ENCODE results near the gene PAPOLB. TPM values are rescaled to one million over a fixed set of nuclear protein-coding genes. Genes with fewer than 3 reads are reported as not detected.
A peak's percentile ranks its signal among the peaks of the same experiment; 100 is the strongest.

PAPOLB gene
- total and polyA plus RNA-seq, 2 experiments from 2014 or later, result not detected

DNA sequence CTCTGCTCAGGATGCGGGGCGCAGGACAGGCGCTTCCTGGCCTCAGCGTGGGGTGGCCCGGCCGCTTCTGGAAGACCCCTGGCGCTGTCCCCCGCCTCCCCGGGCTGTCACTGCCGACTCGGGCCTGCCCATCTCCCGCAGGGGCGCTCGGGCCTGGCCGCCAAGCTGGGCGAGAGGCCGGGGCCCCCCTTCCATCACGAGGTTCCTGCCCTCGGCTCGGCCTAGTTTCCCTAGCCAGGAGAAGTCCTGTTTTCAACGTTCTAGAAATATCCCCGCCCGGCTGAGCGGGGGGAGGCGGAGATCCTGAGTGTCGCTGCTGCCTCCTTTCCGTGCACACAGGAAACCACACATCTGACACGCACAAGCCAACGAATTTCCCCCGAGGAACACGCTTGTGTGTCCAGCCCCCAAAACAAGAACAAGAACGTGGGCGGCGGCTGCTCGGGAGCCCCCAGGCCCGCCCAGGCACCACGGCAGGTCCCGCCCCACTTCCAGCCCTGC lies 52.7 kb downstream of the PAPOLB start:
- Histone ChIP-seq H3K4me1 (ENCODE audit: insufficient read depth) (no peaks in the 10 kb centered on the region), H3K9me3 (ENCODE audit: low read depth) (no peaks in the 10 kb centered on the region), H3K4me3 (no peak overlapping the region), H4K20me1 (ENCODE audit: insufficient read depth, poor library complexity, severe bottlenecking) (no peaks in the 10 kb centered on the region), H3K9me2 (replicated peaks; ENCODE audit: insufficient read depth) (no peaks in the 10 kb centered on the region), H3K4me2 (no peak overlapping the region), H3K36me3 (replicated peaks; ENCODE audit: insufficient read depth, low read depth) (no peaks in the 10 kb centered on the region), H2AFZ (no peak overlapping the region), H3K27ac (no peak overlapping the region), H3K27me3 (peaks cover 14% of the 10 kb centered on the region), H3K79me2 (no peaks in the 10 kb centered on the region)
- WGBS (ENCODE audit: low lambda C conversion rate, missing lambda C conversion rate), result 96% methylated on average over 27 of the region's 38 CpGs
- no peak for DNase-seq (ENCODE audit: low spot score)
- TF ChIP-seq, protein P1, sequence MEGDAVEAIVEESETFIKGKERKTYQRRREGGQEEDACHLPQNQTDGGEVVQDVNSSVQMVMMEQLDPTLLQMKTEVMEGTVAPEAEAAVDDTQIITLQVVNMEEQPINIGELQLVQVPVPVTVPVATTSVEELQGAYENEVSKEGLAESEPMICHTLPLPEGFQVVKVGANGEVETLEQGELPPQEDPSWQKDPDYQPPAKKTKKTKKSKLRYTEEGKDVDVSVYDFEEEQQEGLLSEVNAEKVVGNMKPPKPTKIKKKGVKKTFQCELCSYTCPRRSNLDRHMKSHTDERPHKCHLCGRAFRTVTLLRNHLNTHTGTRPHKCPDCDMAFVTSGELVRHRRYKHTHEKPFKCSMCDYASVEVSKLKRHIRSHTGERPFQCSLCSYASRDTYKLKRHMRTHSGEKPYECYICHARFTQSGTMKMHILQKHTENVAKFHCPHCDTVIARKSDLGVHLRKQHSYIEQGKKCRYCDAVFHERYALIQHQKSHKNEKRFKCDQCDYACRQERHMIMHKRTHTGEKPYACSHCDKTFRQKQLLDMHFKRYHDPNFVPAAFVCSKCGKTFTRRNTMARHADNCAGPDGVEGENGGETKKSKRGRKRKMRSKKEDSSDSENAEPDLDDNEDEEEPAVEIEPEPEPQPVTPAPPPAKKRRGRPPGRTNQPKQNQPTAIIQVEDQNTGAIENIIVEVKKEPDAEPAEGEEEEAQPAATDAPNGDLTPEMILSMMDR (IDR thresholded peaks at IDR 0.05; ENCODE audit: poor library complexity), result no peak
- TF ChIP-seq EZH2phosphoT487 (IDR thresholded peaks at IDR 0.05; ENCODE audit: low read depth, severe bottlenecking, unreplicated experiment) (no peak), EZH2 (IDR thresholded peaks at IDR 0.05; ENCODE audit: borderline replicate concordance) (no peak)

DNA sequence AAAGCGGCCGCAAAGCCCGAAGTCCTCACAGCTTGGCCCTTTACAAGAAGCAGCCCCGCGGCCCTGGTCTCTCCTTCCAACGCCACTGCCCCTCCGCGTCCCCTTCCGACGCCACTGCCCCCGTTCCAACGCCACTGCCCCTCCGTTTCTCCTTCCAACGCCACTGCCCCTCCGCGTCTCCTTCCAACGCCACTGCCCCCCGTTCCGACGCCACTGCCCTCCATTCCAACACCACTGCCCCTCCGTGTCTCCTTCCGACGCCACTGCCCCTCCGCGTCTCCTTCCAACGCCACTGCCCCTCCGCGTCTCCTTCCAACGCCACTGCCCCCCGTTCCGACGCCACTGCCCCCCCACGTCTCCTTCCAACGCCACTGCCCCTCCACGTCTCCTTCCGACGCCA lies 53.3 kb downstream of the PAPOLB start:
- H3K79me2 ChIP-seq, result no peaks in the 10 kb centered on the region
- TF ChIP-seq EZH2 (IDR thresholded peaks at IDR 0.05; ENCODE audit: borderline replicate concordance), result no peak
- TF ChIP-seq, protein P1 (IDR thresholded peaks at IDR 0.05; ENCODE audit: poor library complexity), result no peak
- TF ChIP-seq EZH2phosphoT487 (IDR thresholded peaks at IDR 0.05; ENCODE audit: low read depth, severe bottlenecking, unreplicated experiment), result no peak
- H3K4me1 ChIP-seq (ENCODE audit: insufficient read depth), result no peaks in the 10 kb centered on the region
- no peak overlapping the region for H3K4me3 ChIP-seq
- no peak overlapping the region for H3K27ac ChIP-seq
- no peaks in the 10 kb centered on the region for H3K9me2 ChIP-seq (replicated peaks; ENCODE audit: insufficient read depth)
- H3K27me3 ChIP-seq, result peaks cover 14% of the 10 kb centered on the region
- no peak for DNase-seq (ENCODE audit: low spot score)
- no peaks in the 10 kb centered on the region for H3K36me3 ChIP-seq (replicated peaks; ENCODE audit: insufficient read depth, low read depth)
- H4K20me1 ChIP-seq (ENCODE audit: insufficient read depth, poor library complexity, severe bottlenecking), result no peaks in the 10 kb centered on the region
- 69% methylated on average over 4 of the region's 37 CpGs for WGBS (ENCODE audit: low lambda C conversion rate, missing lambda C conversion rate)
- H2AFZ ChIP-seq, result no peak overlapping the region
- no peak overlapping the region for H3K4me2 ChIP-seq
- H3K9me3 ChIP-seq (ENCODE audit: low read depth), result no peaks in the 10 kb centered on the region

DNA sequence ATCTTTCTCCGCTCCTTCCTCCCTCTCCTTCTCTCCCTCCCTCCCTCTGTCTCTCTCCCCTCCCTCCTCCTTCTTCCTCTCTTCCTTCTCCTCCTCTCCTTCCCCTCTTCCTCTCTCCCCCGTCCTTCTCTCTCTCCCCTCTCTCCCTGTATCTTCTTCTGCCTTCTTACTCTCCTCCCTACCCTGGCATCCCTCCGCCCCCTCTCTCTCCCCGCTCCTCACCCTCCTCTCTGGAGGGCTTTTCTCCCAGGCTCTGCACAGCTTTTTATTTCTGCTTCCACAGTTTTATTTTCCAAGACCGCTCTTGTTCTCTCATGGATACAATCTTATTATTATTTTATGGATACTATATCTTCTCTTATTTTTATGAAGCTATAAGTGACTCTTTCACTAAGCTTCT lies 53.8 kb downstream of the PAPOLB start:
- Histone ChIP-seq H3K27me3 (peaks cover 14% of the 10 kb centered on the region), H3K9me3 (ENCODE audit: low read depth) (no peaks in the 10 kb centered on the region), H3K79me2 (no peaks in the 10 kb centered on the region), H3K9me2 (replicated peaks; ENCODE audit: insufficient read depth) (no peaks in the 10 kb centered on the region), H3K27ac (peak overlapping the region; percentile 37), H3K36me3 (replicated peaks; ENCODE audit: insufficient read depth, low read depth) (no peaks in the 10 kb centered on the region), H3K4me1 (ENCODE audit: insufficient read depth) (no peaks in the 10 kb centered on the region), H3K4me3 (no peak overlapping the region), H2AFZ (no peak overlapping the region), H4K20me1 (ENCODE audit: insufficient read depth, poor library complexity, severe bottlenecking) (no peaks in the 10 kb centered on the region), H3K4me2 (no peak overlapping the region)
- 58% methylated on average over 3 of the region's 5 CpGs for WGBS (ENCODE audit: low lambda C conversion rate, missing lambda C conversion rate)
- DNase-seq (ENCODE audit: low spot score), result no peak
- TF ChIP-seq, protein P1 (IDR thresholded peaks at IDR 0.05; ENCODE audit: poor library complexity), result no peak
- TF ChIP-seq EZH2 (IDR thresholded peaks at IDR 0.05; ENCODE audit: borderline replicate concordance), result no peak
- TF ChIP-seq EZH2phosphoT487 (IDR thresholded peaks at IDR 0.05; ENCODE audit: low read depth, severe bottlenecking, unreplicated experiment), result no peak

Small RNA genes lying within 50 kb of the gene (small RNA-seq; reads per million reads assigned to genes)
- not detected for gene RF00019

Other genes with a start within 250 kb of the PAPOLB start
- 13.3 and 17.8 TPM in 2 replicates for gene FOXK1, start 179.7 kb downstream of the PAPOLB start, total RNA-seq
- gene FOXK1, start 179.7 kb downstream of the PAPOLB start, polyA plus RNA-seq, result 7.8 and 8.3 TPM in 2 replicates
- 30.5 and 33.9 TPM in 2 replicates for gene AP5Z1, start 86.4 kb downstream of the PAPOLB start, total RNA-seq
- 60.3 and 76.9 TPM in 2 replicates for gene AP5Z1, start 86.4 kb downstream of the PAPOLB start, polyA plus RNA-seq
- gene RADIL, start 21.7 kb upstream of the PAPOLB start, total RNA-seq, result 0.60 and 0.64 TPM in 2 replicates
- gene RADIL, start 21.7 kb upstream of the PAPOLB start, polyA plus RNA-seq, result 0.53 and 1.2 TPM in 2 replicates
- gene MMD2, start 97.2 kb upstream of the PAPOLB start, total RNA-seq, result not detected in 2 replicates
- gene MMD2, start 97.2 kb upstream of the PAPOLB start, polyA plus RNA-seq, result not detected in 2 replicates
- 8.1 and 10.9 TPM in 2 replicates for gene RBAK, start 183.8 kb upstream of the PAPOLB start, total RNA-seq
- gene RBAK, start 183.8 kb upstream of the PAPOLB start, polyA plus RNA-seq, result 2.7 and 5.2 TPM in 2 replicates